GM03348 (cell line): ENCODE measurements around the gene RASD1.
"Not testable (repeated sequence)": the region's sequence is repeated elsewhere in the genome, so short reads cannot be mapped to it uniquely, and the experiment has no call there.

Experiments used
- DNase-seq: peaks from one replicate; pipeline ENCODE4 v3.0.0; 2012; ENCODE audit warnings: low spot score

The RASD1 gene

GRCh38 chr17:17469358-17469757 is 26.8 kb downstream of the RASD1 start:
- DNase-seq = no peak

- DNase-seq = no peak
These were observed 27.8 kb downstream of the RASD1 start for GRCh38 chr17:17468217-17469010.

DNA sequence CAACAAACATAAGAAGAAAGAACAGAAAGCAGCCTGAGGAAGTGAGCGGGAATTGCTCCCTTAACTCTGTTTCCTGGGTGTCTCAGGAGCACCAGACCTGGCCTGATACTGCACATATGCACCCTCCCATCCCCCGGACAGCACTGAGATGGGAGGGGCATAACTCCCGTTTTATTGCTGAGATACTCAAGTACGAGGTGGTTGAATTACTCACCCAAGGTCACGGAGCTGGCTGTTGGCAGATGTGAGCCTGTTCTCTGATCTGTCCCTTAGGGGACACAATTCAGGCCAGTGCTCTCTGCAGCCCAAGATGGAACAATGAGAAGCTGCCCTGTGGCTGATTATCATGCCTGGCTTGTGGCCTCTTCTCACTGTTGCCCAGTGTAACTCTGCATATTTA is 28.5 kb downstream of the RASD1 start:
- DNase-seq = no peak

DNA sequence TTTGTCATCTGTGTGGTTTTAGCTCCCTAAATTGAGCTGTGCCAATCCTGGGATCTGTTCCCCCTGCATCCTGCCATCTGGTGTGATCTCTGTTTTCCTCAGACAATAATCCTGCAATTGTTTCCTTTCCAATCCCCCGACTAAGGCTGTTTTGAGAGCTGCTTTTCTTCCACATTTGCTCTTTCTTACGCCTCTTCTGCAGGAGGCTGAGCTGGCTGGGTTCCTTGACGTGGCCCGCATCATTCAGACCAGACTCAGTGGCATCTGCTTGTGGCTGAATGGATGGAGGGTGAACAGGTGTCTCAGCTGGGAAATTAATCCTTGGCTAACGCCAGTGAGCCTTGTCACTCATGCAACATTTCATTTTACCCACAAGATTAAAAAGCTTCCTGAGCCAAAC is 29.2 kb downstream of the RASD1 start:
- DNase-seq = no peak

DNA sequence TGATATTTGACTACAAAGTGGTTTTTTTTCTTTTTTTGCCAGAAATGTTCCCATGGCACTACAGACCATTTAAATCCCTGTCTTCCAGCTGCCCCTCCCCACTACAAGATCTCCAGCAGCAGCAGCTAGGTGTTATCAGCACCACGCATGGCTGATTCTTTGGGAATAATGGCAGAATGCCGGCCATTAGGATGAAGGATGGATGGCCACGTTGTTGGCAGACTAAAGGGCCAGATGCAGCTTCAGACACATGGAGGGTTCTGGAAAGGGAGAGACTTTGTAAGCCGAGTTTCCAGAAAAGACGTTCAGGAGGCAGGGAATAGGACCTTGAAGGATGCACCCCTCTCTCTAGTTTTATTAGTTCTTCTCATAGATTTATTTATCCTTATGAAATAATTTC is 29.7 kb downstream of the RASD1 start:
- DNase-seq = no peak

GRCh38 chr17:17465878-17466277 is 30.3 kb downstream of the RASD1 start:
- not testable (repeated sequence) for DNase-seq

GRCh38 chr17:17463821-17464220 is 32.4 kb downstream of the RASD1 start:
- DNase-seq = no peak

GRCh38 chr17:17462048-17462824 is 34.0 kb downstream of the RASD1 start:
- no peak for DNase-seq

- DNase-seq = no peak
These were observed 36.2 kb downstream of the RASD1 start for GRCh38 chr17:17460038-17460437.

- DNase-seq = no peak
These were observed 38.5 kb downstream of the RASD1 start for GRCh38 chr17:17457680-17458079.

GRCh38 chr17:17456251-17456650 is 39.9 kb downstream of the RASD1 start:
- no peak for DNase-seq

GRCh38 chr17:17455173-17455572 is 41.0 kb downstream of the RASD1 start:
- no peak for DNase-seq

- DNase-seq = not testable (repeated sequence)
These were observed 41.5 kb downstream of the RASD1 start for GRCh38 chr17:17454700-17455099.

DNA sequence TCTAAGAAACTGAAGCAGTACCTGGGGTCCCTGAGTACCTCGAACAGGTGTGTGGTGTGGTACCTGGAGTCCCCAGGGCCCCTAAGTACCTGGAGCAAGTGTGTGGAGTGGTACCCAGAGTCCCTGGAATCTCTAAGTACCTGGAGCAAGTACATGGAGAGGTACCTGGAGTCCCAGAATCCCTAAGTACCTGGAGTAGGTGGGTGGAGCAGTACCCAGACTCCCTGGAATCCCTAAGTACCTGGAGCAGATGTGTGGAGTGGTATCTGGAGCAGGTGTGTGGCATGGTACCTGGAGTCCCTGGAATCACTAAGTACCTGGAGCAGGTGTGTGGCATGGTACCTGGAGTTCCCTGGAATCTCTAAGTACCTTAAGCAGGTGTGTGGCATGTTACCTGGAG is 41.9 kb downstream of the RASD1 start:
- no peak for DNase-seq

- DNase-seq = no peak
These were observed 43.1 kb downstream of the RASD1 start for GRCh38 chr17:17453088-17453487.

- no peak for DNase-seq
These were observed 47.5 kb downstream of the RASD1 start for GRCh38 chr17:17448723-17449122.

GRCh38 chr17:17448076-17448475 is 48.1 kb downstream of the RASD1 start:
- DNase-seq = no peak

DNA sequence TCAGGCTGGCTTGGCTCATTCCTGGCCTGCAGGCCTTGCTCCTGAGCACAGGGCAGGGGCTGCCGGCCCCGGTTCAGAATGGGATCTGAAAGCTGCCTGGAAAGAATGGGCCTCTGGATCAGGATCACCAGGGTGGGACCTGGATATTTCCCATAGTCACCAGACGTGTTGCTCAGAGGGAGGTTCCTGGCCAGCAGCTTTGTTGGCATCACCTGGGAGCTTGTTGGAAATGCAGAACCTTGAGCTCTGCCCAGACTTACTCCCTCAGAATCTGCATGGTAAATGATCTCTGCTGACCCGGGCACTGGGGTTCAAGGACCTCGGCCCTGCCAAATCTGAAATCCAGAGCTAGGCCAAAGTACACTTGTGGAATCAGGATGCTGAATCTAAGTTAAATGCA is 48.9 kb downstream of the RASD1 start:
- DNase-seq = no peak

GRCh38 chr17:17446666-17447155 is 49.5 kb downstream of the RASD1 start:
- no peak for DNase-seq

- DNase-seq = peak; percentile 85
These were observed 50.1 kb downstream of the RASD1 start for GRCh38 chr17:17445925-17446665.

DNA sequence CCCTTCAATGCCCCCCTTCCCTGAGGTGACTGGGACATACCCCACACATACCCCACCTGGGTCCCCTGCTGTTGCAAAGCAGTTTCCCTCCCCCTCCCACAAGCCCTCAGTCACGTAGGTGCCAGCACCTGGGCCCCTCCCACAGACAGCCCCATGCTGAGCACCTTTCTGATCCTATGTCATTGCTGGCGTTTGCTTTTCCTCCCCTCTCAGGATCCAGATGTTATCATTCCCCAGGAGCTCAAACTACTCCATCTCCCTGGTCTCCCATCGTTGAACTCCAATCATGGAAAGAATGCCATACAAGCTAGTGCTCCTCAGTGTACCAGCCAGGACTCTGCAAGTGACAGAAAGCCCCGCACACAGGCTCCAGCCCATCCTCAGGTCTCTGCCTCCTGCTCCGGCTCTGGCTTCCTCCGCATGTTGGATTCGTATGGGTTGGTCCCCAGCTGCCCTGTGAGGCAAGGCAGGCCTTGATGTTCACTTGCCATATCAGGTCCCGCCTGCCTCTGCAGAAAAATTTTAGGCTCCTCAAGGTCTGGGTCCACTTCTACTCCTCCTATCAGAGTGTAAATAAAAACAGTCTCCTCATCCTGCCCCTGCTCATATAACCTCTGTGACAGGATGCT is 50.8 kb downstream of the RASD1 start:
- DNase-seq = no peak
